ENCODE measurements around the gene CDH8.
A peak's percentile ranks its signal among the peaks of the same experiment; 100 is the strongest.
"Not testable (repeated sequence)": the region's sequence is repeated elsewhere in the genome, so short reads cannot be mapped to it uniquely, and the experiment has no call there.

CDH8 gene

GRCh38 chr16:61780161-61780560, 256.1 kb downstream of the CDH8 start:
- DNase-seq (ENCODE audit: low spot score) = no peak

GRCh38 chr16:61770301-61770700, 265.9 kb downstream of the CDH8 start:
- peak; percentile 30 for DNase-seq (ENCODE audit: low spot score)

GRCh38 chr16:61763991-61764390, 272.2 kb downstream of the CDH8 start:
- peak; percentile 62 for DNase-seq (ENCODE audit: low spot score)

GRCh38 chr16:61763013-61763412, 273.2 kb downstream of the CDH8 start:
- no peak for DNase-seq (ENCODE audit: low spot score)

- DNase-seq (ENCODE audit: low spot score) = no peak
Observed at GRCh38 chr16:61730997-61731396, 305.2 kb downstream of the CDH8 start.

GRCh38 chr16:61726701-61727100, 309.5 kb downstream of the CDH8 start:
- DNase-seq (ENCODE audit: low spot score) = no peak

GRCh38 chr16:61726125-61726524, 310.1 kb downstream of the CDH8 start:
- no peak for DNase-seq (ENCODE audit: low spot score)

- no peak for DNase-seq (ENCODE audit: low spot score)
Observed at GRCh38 chr16:61721544-61721943, 314.7 kb downstream of the CDH8 start.

- DNase-seq (ENCODE audit: low spot score) = no peak
Observed at GRCh38 chr16:61715393-61715792, 320.8 kb downstream of the CDH8 start.

GRCh38 chr16:61713787-61714186, 322.5 kb downstream of the CDH8 start:
- DNase-seq (ENCODE audit: low spot score) = no peak

GRCh38 chr16:61699640-61700039, 336.6 kb downstream of the CDH8 start:
- not testable (repeated sequence) for DNase-seq (ENCODE audit: low spot score)

GRCh38 chr16:61684541-61684940, 351.7 kb downstream of the CDH8 start:
- DNase-seq (ENCODE audit: low spot score) = no peak

- DNase-seq (ENCODE audit: low spot score) = no peak
Observed at GRCh38 chr16:61681673-61682072, 354.6 kb downstream of the CDH8 start.

GRCh38 chr16:61681124-61681523, 355.1 kb downstream of the CDH8 start:
- no peak for DNase-seq (ENCODE audit: low spot score)

GRCh38 chr16:61678182-61678581, 358.1 kb downstream of the CDH8 start:
- no peak for DNase-seq (ENCODE audit: low spot score)

- DNase-seq (ENCODE audit: low spot score) = no peak
Observed at GRCh38 chr16:61677776-61678175, 358.5 kb downstream of the CDH8 start.

- no peak for DNase-seq (ENCODE audit: low spot score)
Observed at GRCh38 chr16:61676740-61677139, 359.5 kb downstream of the CDH8 start.

- DNase-seq (ENCODE audit: low spot score) = no peak
Observed at GRCh38 chr16:61671161-61671560, 365.1 kb downstream of the CDH8 start.

GRCh38 chr16:61665512-61665911, 370.7 kb downstream of the CDH8 start:
- DNase-seq (ENCODE audit: low spot score) = no peak

- DNase-seq (ENCODE audit: low spot score) = no peak
Observed at GRCh38 chr16:61659936-61660335, 376.3 kb downstream of the CDH8 start.

GRCh38 chr16:61654962-61655361, 381.3 kb downstream of the CDH8 start:
- no peak for DNase-seq (ENCODE audit: low spot score)

GRCh38 chr16:61653544-61653943, 382.7 kb downstream of the CDH8 start:
- DNase-seq (ENCODE audit: low spot score) = no peak

- no peak for DNase-seq (ENCODE audit: low spot score)
Observed at GRCh38 chr16:61645561-61645960, 390.7 kb downstream of the CDH8 start.

- DNase-seq (ENCODE audit: low spot score) = no peak
Observed at GRCh38 chr16:61644736-61645135, 391.5 kb downstream of the CDH8 start.

- no peak for DNase-seq (ENCODE audit: low spot score)
Observed at GRCh38 chr16:61617219-61617783, 418.9 kb downstream of the CDH8 start.

Measured in kidney capillary endothelial cell (primary cell).